ENCODE measurements around the gene DOK4. TPM values are rescaled to one million over a fixed set of nuclear protein-coding genes. Genes with fewer than 3 reads are reported as not detected.
"Not testable (repeated sequence)": the region's sequence is repeated elsewhere in the genome, so short reads cannot be mapped to it uniquely, and the experiment has no call there.

The DOK4 gene
- polyA plus RNA-seq, 1 donor: 27.8 TPM

GRCh38 chr16:57447186-57447962 is 38.9 kb downstream of the DOK4 start, which contains the start of the genes CIAPIN1 and COQ9:
Gene CIAPIN1, minus strand, starts transcription at chr16:57447385. Its CDS starts 6,457 bp downstream, at chr16:57440928.
Gene COQ9, plus strand, starts transcription at chr16:57447479. Its CDS starts 27 bp downstream, at chr16:57447506.
- DNase-seq: peak; percentile 94

GRCh38 chr16:57446531-57447185 is 39.6 kb downstream of the DOK4 start:
- peak; percentile 13 for DNase-seq

- DNase-seq: no peak
Observed at GRCh38 chr16:57445510-57445909, 40.8 kb downstream of the DOK4 start.

GRCh38 chr16:57444711-57445110 is 41.6 kb downstream of the DOK4 start:
- DNase-seq: no peak

GRCh38 chr16:57440551-57440950 is 45.7 kb downstream of the DOK4 start:
- not testable (repeated sequence) for DNase-seq

- not testable (repeated sequence) for DNase-seq
Observed at GRCh38 chr16:57439947-57440346, 46.3 kb downstream of the DOK4 start.

GRCh38 chr16:57435838-57436237 is 50.5 kb downstream of the DOK4 start:
- DNase-seq: no peak

GRCh38 chr16:57434003-57434402 is 52.3 kb downstream of the DOK4 start:
- DNase-seq: no peak

GRCh38 chr16:57432989-57433388 is 53.3 kb downstream of the DOK4 start:
- DNase-seq: no peak

GRCh38 chr16:57432505-57432904 is 53.8 kb downstream of the DOK4 start:
- no peak for DNase-seq

- DNase-seq: no peak
Observed at GRCh38 chr16:57430955-57431354, 55.3 kb downstream of the DOK4 start.

GRCh38 chr16:57427824-57428223 is 58.5 kb downstream of the DOK4 start:
- no peak for DNase-seq

- no peak for DNase-seq
Observed at GRCh38 chr16:57427307-57427706, 59.0 kb downstream of the DOK4 start.

- no peak for DNase-seq
Observed at GRCh38 chr16:57426356-57426755, 59.9 kb downstream of the DOK4 start.

- no peak for DNase-seq
Observed at GRCh38 chr16:57424583-57424982, 61.7 kb downstream of the DOK4 start.

GRCh38 chr16:57423152-57423551 is 63.1 kb downstream of the DOK4 start:
- DNase-seq: no peak

- peak; percentile 75 for DNase-seq
Observed at GRCh38 chr16:57422026-57422944, 64.0 kb downstream of the DOK4 start.

Other genes with a start within 250 kb of the DOK4 start
- gene ARL2BP, start 241.2 kb downstream of the DOK4 start, polyA plus RNA-seq (ENCODE audit: insufficient read length): 74.6 TPM
- 16.8 TPM for gene PLLP, start 201.8 kb downstream of the DOK4 start, polyA plus RNA-seq (ENCODE audit: insufficient read length)
- 0.10 TPM for gene CCL22, start 127.7 kb downstream of the DOK4 start, polyA plus RNA-seq (ENCODE audit: insufficient read length)
- 23.5 TPM for gene CX3CL1, start 114.0 kb downstream of the DOK4 start, polyA plus RNA-seq (ENCODE audit: insufficient read length)
- gene CCL17, start 81.7 kb downstream of the DOK4 start, polyA plus RNA-seq (ENCODE audit: insufficient read length): not detected
- gene CIAPIN1, start 39.1 kb downstream of the DOK4 start, polyA plus RNA-seq (ENCODE audit: insufficient read length): 106 TPM
- 106 TPM for gene COQ9, start 39.0 kb downstream of the DOK4 start, polyA plus RNA-seq (ENCODE audit: insufficient read length)
- 84.3 TPM for gene POLR2C, start 23.8 kb downstream of the DOK4 start, polyA plus RNA-seq (ENCODE audit: insufficient read length)
- gene CCDC102A, start 50.1 kb upstream of the DOK4 start, polyA plus RNA-seq (ENCODE audit: insufficient read length): 13.9 TPM
- gene ADGRG5, start 56.1 kb upstream of the DOK4 start, polyA plus RNA-seq (ENCODE audit: insufficient read length): 1.3 TPM
- gene ADGRG1, start 142.1 kb upstream of the DOK4 start, polyA plus RNA-seq (ENCODE audit: insufficient read length): 74.1 TPM
- gene ADGRG3, start 181.8 kb upstream of the DOK4 start, polyA plus RNA-seq (ENCODE audit: insufficient read length): 0.18 TPM
- 3.4 TPM for gene DRC7, start 208.3 kb upstream of the DOK4 start, polyA plus RNA-seq (ENCODE audit: insufficient read length)
- gene KATNB1, start 249.3 kb upstream of the DOK4 start, polyA plus RNA-seq (ENCODE audit: insufficient read length): 21.3 TPM

All from left kidney (tissue), 2 donors.